Measurements from ENCODE around the gene CROCC.
"Not testable (repeated sequence)": the region's sequence is repeated elsewhere in the genome, so short reads cannot be mapped to it uniquely, and the experiment has no call there.

DNA sequence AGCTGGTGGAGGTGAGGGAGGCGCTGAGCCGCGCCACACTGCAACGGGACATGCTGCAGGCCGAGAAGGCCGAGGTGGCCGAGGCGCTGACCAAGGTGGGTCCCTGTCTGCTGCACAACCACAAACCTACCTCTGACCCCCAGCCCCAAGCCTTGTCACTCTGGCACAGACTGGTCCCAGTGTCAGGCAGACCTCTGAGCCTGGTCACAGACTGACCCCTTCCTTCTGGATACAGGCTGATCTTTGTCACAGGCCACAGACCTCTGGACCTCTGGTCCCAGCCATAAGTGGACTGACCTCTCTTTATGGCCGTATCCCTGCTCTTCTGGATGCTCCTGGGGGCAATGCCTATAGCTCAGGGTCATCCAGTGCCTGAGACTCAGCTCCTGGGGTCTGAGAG is 23.8 kb downstream of the CROCC start:
- TF ChIP-seq RAD21, SP1 (IDR thresholded peaks at IDR 0.05): not testable (repeated sequence)
- TF ChIP-seq, protein P1, sequence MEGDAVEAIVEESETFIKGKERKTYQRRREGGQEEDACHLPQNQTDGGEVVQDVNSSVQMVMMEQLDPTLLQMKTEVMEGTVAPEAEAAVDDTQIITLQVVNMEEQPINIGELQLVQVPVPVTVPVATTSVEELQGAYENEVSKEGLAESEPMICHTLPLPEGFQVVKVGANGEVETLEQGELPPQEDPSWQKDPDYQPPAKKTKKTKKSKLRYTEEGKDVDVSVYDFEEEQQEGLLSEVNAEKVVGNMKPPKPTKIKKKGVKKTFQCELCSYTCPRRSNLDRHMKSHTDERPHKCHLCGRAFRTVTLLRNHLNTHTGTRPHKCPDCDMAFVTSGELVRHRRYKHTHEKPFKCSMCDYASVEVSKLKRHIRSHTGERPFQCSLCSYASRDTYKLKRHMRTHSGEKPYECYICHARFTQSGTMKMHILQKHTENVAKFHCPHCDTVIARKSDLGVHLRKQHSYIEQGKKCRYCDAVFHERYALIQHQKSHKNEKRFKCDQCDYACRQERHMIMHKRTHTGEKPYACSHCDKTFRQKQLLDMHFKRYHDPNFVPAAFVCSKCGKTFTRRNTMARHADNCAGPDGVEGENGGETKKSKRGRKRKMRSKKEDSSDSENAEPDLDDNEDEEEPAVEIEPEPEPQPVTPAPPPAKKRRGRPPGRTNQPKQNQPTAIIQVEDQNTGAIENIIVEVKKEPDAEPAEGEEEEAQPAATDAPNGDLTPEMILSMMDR (IDR thresholded peaks at IDR 0.05; ENCODE audit: low read depth, low read length, missing input control) = not testable (repeated sequence)
